Jurkat, Clone E6-1 (cell line): ENCODE results near the gene FOSL2.

Experiments
- DNase-seq: peaks from one replicate; pipeline ENCODE4 v3.0.0-alpha.2; 2011; ENCODE audit warnings: low read depth, low spot score
- H3K4me3 ChIP-seq: 2 replicates; pipeline ENCODE4 v1.5.1; 2011; ENCODE audit warnings: mild to moderate bottlenecking, low read length, control low read depth, moderate library complexity

Gene FOSL2

DNA sequence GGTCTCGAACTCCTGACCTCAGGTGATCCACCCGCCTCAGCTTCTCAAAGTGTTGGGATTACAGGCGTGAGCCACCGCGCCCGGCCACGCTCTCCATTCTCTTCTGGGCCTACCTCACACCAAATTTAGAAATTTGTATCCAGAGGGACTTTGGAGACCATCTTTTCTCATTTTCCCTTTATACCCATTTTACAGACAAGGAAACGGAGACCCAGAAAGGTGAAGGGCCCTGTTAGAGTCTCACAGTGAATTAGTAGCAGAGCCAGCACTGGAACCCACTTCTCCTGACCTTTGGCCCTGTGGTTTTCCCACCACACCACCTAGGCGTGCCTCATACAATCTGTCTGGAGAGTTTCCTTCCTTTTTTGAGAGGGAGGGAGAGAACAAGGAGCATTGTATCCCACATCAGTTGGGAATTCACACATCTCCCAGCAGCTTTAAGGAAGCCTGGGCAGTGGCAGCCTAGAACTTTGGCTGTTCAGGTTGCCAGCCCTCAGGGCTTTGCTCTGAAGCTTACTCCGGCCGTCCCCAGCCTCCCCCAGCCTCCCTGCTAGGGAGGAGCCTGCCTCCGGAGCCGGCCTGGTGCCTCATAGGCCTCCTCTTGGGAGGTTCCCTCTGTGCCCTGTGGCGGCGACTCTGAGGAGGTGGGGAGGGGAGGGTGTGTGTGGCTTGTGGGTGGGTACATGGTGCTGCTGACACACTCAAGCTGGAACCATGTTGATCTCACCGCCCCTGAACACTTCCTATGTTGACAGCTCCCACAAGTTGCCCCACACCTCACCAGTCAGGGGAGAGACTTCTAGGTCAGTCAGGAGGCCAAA is 13.8 kb downstream of the FOSL2 start:
- H3K4me3 ChIP-seq = no peak overlapping the region
- peak; percentile 60 for DNase-seq

- DNase-seq = no peak
- no peak overlapping the region for H3K4me3 ChIP-seq
These were observed 14.7 kb downstream of the FOSL2 start for GRCh38 chr2:28407131-28407975.

GRCh38 chr2:28407976-28408690 is 15.5 kb downstream of the FOSL2 start:
- no peak overlapping the region for H3K4me3 ChIP-seq
- no peak for DNase-seq

- peak; percentile 54 for DNase-seq
- H3K4me3 ChIP-seq = no peak overlapping the region
These were observed 16.3 kb downstream of the FOSL2 start for GRCh38 chr2:28408764-28409599.

GRCh38 chr2:28411166-28411755 is 18.6 kb downstream of the FOSL2 start:
- no peak overlapping the region for H3K4me3 ChIP-seq
- no peak for DNase-seq

DNA sequence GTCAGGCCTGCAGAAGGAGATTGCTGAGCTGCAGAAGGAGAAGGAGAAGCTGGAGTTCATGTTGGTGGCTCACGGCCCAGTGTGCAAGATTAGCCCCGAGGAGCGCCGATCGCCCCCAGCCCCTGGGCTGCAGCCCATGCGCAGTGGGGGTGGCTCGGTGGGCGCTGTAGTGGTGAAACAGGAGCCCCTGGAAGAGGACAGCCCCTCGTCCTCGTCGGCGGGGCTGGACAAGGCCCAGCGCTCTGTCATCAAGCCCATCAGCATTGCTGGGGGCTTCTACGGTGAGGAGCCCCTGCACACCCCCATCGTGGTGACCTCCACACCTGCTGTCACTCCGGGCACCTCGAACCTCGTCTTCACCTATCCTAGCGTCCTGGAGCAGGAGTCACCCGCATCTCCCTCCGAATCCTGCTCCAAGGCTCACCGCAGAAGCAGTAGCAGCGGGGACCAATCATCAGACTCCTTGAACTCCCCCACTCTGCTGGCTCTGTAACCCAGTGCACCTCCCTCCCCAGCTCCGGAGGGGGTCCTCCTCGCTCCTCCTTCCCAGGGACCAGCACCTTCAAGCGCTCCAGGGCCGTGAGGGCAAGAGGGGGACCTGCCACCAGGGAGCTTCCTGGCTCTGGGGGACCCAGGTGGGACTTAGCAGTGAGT is 19.4 kb downstream of the FOSL2 start:
- H3K4me3 ChIP-seq = no peak overlapping the region
- DNase-seq = no peak

DNA sequence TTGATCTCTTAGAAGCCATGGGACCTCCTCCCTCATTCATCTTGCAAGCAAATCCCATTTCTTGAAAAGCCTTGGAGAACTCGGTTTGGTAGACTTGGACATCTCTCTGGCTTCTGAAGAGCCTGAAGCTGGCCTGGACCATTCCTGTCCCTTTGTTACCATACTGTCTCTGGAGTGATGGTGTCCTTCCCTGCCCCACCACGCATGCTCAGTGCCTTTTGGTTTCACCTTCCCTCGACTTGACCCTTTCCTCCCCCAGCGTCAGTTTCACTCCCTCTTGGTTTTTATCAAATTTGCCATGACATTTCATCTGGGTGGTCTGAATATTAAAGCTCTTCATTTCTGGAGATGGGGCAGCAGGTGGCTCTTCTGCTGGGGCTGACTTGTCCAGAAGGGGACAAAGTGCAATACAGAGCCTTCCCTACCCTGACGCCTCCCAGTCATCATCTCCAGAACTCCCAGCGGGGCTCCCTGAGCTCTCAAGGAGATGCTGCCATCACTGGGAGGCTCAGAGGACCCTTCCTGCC is 20.0 kb downstream of the FOSL2 start:
- no peak for DNase-seq
- no peak overlapping the region for H3K4me3 ChIP-seq

- DNase-seq = no peak
- H3K4me3 ChIP-seq = no peak overlapping the region
These were observed 20.7 kb downstream of the FOSL2 start for GRCh38 chr2:28413152-28413898.

DNA sequence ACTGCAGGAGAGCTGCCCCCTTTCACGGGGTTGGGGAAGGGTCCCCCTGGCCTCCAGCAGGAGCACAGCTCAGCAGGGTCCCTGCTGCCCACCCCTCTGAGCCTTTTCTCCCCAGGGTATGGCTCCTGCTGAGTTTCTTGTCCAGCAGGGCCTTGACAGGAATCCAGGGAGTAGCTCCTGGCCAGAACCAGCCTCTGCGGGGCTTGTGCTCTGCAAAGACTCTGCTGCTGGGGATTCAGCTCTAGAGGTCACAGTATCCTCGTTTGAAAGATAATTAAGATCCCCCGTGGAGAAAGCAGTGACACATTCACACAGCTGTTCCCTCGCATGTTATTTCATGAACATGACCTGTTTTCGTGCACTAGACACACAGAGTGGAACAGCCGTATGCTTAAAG is 21.2 kb downstream of the FOSL2 start:
- no peak for DNase-seq
- no peak overlapping the region for H3K4me3 ChIP-seq

- H3K4me3 ChIP-seq = no peak overlapping the region
- no peak for DNase-seq
These were observed 21.9 kb downstream of the FOSL2 start for GRCh38 chr2:28414583-28414982.

DNA sequence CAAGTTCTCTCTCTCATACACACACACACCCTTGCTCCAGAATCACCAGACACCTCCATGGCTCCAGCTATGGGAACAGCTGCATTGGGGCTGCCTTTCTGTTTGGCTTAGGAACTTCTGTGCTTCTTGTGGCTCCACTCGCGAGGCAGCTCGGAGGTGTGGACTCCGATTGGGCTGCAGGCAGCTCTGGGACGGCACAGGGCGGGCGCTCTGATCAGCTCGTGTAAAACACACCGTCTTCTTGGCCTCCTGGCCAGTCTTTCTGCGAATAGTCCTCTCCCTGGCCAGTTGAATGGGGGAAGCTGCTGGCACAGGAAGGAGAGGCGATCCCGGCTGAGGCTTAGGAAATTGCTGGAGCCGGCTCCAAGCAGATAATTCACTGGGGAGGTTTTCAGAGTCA is 22.4 kb downstream of the FOSL2 start:
- no peak for DNase-seq

DNA sequence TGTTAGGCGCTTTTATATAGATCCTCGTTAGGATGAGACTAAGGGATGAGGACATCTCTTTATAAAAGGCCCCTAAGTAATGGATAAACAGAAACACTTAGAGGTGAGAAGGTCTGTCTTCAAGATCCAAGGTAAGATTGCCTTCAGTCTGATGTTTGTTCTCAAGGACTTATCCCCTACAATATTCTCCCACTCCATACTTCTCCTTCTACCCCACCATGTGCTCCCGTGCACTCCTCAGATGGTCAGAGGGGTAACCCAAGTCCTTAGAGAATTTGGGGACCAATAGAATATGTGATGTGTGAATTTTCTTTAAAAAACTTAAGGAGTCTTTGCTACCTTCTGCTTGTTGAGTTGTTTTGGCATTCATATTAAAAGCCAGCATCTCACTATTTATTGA is 23.1 kb downstream of the FOSL2 start:
- DNase-seq = no peak
- no peak overlapping the region for H3K4me3 ChIP-seq

More for the DNA sequence above, 22.4 kb downstream of the FOSL2 start:
- H3K4me3 ChIP-seq = no peak overlapping the region

GRCh38 chr2:28419003-28419402 is 26.3 kb downstream of the FOSL2 start:
- no peak overlapping the region for H3K4me3 ChIP-seq
- no peak for DNase-seq

DNA sequence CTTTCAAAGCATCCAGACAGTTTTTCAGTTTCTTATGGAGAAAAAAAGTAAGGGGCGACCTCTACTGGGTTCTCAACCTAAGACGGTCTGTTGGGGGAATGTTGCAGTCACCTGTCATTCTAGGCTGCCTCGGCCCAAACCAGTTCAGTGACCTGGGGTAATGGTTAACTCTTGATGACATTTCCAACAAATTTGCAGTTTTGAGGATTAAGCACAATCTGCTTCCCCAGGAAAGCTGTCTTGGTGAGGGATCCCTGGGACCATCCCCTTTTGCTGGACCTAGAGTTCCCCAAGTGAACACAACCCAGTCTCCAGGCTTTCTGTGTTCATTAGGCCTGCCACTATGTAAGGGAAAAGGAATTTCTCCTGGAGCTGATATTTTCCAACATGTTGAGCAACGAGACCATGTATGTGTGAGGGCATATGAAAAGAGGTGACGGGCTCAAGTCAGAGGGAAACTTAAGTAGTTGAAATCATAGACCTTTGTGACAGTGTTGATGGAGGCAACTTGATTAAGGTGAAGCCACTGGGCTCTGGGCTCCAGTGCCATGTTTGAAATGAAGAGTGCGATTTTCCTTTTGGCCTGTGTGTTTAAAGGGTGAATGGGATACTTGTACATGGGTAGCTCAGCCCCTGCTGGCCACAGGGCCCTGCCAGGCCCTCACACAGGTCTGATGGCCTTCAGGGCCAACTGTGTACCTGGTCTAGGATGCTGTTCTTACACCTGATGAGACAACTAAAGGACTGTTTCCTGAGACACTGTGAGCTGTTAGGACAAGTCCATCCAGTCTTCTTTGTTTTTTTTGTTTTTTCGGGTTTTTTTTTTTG is 27.0 kb downstream of the FOSL2 start:
- H3K4me3 ChIP-seq = no peak overlapping the region
- peak; percentile 43 for DNase-seq

- no peak overlapping the region for H3K4me3 ChIP-seq
- DNase-seq = no peak
These were observed 28.1 kb downstream of the FOSL2 start for GRCh38 chr2:28420722-28421121.
